Measurements from ENCODE around the gene CARHSP1.
"Not testable (repeated sequence)": the region's sequence is repeated elsewhere in the genome, so short reads cannot be mapped to it uniquely, and the experiment has no call there.

Gene CARHSP1

GRCh38 chr16:8853150-8853549 lies 15.7 kb downstream of the CARHSP1 start:
- no peak for DNase-seq

DNA sequence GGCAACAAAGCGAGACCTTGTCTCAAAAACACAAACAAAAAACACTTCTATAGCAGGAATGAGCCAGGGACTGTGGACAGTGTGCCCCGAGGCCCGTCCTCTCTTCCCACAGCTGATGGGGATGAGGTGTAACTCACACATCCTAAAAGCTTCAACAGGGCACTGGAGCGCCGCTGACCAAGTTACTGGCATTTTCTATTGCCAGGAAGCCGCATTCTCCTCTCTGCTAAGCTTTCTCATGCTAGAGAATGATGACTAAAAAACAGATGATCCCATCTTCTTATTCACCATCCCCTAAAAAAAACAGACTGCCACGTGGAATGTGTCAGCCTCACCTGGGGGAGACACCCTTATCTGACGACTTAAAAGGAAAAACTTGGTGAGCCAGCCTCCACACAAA lies 16.3 kb downstream of the CARHSP1 start:
- DNase-seq, result no peak

DNA sequence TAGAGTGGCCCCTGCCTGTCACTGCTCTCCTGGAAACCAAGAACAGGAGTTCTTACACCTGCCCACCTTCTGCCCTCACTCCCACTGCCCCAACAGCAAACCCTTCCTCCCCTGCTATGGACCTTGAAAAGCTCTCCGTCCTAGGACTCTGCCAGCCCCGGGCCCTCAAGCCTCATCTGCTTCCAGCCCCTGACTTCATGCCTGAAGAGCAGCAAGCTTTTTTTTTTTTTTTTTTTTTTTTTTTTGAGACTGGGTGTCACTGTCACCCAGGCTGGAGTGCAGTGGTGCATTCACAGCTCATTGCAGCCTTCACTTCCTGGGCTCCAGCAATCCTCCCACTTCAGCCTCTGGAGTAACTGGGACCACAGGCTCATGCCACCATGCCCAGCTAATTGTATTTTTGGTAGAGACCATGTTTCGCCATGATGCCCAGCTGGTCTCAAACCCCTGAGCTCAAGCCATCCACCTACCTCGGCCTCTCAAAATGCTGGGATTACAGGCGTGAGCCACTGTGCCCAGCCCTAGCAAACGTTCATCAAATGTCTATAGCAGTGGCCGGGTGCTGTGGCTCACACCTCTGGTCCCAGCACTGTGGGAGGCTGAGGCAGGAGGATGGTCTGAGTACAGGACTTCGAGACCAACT lies 16.9 kb downstream of the CARHSP1 start:
- no peak for DNase-seq

DNA sequence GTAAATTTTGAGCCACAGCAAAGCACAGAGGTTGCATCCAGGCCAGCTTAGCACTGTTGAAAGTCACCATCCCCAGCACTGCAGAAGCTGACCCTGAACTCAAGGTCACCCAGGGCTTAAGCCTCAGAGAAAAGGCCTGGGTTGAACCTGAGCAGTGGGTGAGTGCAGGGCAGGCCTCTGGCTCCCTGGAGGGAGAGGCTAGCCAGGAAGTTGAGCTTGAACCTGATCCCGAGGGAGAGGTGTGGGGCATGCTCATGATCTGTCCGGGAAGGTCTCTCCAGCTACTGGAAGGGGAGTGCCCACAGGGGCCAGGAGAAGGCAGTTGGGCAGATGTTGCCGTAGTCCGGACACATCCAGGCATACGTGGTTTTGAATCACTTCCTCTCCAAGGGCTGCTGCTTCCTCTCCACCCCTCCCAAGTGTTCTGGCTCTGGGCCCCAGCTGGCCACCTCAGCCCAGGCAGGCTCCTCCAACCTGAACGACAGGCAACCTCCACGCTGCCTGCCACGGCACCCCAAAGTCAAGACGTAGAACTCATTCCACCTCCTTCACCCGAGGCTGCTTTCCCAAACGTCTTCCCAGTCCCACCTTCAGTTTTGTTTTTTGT lies 18.4 kb downstream of the CARHSP1 start:
- no peak for DNase-seq

DNA sequence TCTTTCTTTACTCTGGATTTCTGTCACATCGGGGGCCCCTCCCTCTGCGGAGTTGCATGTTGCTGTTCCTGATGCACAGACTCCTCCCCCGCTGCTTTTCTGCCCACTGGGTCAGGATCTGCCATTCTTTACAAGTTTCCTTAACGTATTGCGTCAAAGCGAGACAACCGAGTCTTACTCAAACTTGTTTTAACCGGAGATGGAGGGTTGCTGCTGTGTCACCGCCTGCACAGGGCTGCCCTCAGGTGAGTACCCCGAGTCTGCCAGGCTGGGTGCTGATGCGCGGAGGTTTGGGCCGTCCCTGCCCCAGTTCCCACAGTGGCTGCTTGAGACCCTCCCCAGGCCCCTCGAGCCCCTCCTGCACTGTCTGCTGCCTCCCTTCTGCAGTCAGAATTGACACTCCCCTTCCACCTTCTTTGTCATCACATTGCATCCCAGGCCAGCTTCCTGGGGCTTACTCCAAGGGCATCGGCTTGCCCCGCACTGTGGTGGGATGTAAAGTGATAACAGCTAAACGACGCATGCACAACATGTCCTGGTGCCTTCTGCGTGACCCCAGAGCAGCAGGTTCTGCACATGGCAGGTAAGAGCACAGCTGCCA lies 19.3 kb downstream of the CARHSP1 start:
- no peak for DNase-seq

GRCh38 chr16:8848939-8849391 lies 19.8 kb downstream of the CARHSP1 start:
- no peak for DNase-seq

GRCh38 chr16:8848231-8848938 lies 20.4 kb downstream of the CARHSP1 start:
- DNase-seq, result no peak

- DNase-seq, result no peak
Measured at GRCh38 chr16:8847623-8848022, 21.2 kb downstream of the CARHSP1 start.

GRCh38 chr16:8847145-8847544 lies 21.7 kb downstream of the CARHSP1 start:
- DNase-seq, result no peak

- DNase-seq, result no peak
Measured at GRCh38 chr16:8846401-8846932, 22.3 kb downstream of the CARHSP1 start.

DNA sequence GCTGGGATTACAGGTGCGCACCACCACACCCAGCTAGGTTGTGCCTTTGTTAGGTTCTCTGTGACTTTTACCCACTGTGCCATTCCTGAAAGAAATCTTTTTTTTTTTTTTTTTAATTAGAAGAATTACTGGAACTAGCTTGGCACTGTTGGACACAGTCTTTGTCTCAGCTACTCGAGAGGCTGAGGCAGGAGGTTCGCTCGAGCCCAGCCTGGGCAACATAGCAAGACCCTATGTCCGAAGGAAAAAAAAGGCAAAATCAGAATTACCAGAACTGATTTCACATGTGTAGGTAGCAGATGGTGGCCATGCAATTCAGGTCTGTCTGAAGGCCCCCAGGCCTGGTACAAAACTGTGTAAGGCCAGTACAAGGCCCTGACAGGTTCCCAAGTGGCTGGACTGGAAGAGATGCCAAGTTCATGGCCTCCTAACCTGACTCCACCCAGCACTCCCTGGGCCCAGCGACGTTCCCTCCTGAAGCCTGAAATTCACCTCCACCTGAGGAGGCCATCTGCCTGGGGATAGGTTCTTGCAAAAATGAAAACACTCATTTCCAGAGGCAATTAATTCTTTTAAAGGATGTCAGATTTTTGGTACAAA lies 23.0 kb downstream of the CARHSP1 start:
- DNase-seq, result no peak

DNA sequence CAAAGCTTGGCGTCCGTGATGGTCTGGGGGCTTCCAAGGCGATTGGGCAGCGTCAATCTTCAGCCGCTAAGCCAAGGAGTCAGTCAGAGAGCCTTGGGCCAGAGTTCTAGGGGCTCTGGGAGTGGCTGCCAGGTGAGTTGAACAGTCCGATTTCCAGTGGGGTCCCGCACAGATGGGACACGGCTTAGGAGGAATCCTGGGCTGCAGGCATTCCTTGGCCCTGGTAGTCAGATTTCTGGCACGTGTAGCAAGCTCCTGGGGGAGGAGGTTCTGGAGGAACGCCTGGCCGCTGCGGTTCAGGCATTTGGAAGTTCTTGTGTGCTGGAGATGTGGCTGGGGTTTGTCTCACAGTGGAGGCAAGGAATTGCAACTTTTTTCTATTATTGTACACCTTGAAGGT lies 25.5 kb downstream of the CARHSP1 start:
- not testable (repeated sequence) for DNase-seq

DNA sequence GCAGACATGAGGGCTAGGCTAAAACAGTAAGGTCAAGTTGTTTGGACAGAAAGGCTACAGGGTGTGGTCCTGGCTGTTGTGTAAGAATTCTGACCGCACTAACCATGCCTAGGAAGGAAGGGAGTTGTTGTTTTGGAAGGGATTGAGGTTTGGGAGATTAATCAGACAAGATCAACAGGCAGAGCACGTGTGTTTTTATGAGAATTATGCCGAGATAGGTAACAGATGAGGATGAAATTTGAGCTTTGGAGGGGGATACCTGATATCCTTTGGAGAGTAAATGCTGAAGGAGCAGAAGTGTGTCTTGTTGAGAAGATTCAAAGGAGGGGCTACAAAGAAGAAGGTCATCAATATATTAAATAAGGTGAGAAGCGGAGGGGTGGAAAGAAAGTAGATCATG lies 26.8 kb downstream of the CARHSP1 start:
- not testable (repeated sequence) for DNase-seq

DNA sequence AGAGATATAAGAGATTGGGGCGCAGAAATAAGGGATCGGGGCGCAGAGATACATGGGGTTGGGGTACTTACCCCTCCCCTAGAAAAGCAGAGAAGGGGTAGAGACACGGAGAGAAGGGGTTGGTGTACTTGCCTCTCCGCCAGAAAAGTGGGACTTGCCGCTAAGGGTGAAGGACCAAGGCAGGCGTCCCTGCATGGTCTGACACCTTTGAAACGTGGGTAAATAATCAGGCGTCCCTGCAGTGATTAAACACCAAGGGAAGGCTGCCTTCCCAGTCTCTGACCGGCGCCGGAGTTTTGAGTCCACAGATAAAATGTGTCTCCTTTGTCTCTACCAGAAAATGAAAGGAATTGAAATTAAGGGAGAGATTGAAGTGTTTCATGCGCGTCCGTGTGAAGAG lies 31.2 kb downstream of the CARHSP1 start:
- DNase-seq, result not testable (repeated sequence)

DNA sequence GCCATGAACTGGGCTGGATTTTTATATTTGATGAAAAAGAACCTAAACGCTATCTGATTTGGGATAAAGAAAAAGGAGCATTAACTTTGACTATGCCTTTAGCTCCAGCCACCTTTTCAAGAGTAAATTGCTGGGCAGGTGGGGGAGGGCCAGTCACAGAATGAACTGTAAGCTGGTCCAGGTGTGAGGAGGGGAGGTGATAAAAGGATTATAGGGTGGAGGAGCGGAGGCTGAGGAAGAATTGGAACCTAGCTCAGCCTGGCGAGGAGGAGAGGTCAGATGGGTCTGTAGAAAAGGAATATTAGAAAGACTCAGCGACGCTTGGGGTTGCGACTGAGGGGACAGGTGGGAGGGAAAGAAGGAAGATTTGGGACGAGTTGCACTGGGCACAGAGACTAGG lies 32.0 kb downstream of the CARHSP1 start:
- DNase-seq, result not testable (repeated sequence)

DNA sequence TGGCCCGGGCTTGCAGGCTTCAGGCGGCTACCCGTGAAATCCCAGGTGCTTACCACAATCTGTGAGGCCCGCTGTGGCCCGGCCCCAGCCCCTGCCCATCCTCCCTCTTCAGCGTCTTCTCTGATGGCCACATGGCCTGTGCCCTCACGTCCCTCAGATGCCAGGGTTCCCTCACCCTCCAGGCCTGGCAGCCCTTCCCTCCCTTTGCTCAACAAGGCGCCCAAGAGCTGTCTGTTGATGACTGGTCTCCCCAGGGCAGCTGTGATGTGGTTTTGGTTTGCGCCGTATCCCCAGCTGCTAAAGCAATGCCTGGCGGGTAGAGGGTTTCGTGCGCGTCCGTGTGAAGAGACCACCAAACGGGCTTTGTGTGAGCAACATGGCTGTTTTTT lies 36.1 kb downstream of the CARHSP1 start:
- DNase-seq, result no peak

DNA sequence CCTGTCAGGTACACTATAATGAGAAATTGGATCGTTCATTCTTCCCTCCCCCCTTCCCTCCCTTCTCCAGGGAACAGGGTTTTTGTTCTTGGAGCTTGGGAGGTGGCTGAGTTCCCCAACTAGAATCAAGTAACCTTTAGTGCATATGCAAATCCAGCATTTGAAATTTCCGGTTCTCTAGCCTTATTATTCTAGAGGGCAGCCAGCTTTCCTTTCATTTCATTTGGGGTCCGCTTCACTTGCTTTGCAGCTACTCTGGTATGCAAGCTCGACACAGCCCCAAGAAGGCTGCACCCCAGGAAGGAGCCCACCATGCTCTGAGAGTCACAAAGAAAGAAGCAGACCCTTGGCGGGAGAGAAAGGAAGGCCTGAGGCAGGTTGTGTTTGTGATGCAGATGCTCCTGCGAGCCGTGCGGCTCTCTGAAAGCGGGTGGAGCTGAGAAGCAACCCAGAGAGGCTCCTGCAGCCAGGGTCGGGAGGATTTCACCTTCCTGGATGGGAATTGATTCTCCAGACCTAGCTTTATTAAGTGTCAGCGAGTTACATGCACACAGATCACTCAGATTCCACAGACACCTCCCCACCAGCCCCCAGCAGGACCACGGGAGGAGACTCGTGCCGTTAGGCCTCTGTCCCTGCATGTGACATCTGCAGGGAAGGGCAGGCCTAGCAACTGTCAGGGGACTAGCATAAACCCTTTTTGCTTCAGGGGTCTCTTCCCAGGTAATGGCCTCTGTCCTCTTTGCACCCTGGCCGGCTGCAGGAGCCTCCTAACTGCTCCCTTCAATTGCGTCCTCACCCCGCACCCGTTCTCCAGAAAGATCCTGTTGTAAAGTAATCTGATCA lies 36.7 kb downstream of the CARHSP1 start:
- DNase-seq, result no peak

DNA sequence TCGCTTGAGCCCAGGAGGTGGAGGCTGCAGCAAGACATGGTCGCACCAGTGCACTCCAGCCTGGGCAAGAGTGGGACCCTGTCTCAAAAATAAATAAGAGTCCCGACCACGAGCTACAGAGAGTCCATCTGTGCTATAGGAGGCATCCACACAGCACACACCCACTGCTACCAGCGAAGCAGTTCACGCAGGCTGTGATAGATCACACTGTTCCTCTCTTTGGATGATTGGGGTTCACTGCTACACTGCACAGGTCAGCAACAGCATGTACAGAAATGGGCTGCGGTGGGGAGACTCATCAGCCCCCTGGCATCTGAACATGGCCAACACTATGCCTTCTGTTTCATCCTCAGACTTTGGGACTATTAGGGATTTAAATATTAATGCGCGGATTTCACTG lies 37.4 kb downstream of the CARHSP1 start:
- DNase-seq, result no peak

GRCh38 chr16:8828541-8829165 lies 40.2 kb downstream of the CARHSP1 start:
- DNase-seq, result no peak

GRCh38 chr16:8826278-8826879 lies 42.4 kb downstream of the CARHSP1 start:
- DNase-seq, result no peak

- DNase-seq, result no peak
Measured at GRCh38 chr16:8822403-8822802, 46.4 kb downstream of the CARHSP1 start.

All from cortex of kidney (tissue), 1 donor.